ENCODE results near the gene ACTR3C.

Gene ACTR3C

GRCh38 chr7:150343225-150343624, 19.9 kb upstream of the ACTR3C start:
- no peak overlapping the region for H3K27ac ChIP-seq (ENCODE audit: insufficient read depth, low read length, poor library complexity, severe bottlenecking)
- peaks cover 10% of the 10 kb centered on the region for H3K27me3 ChIP-seq (replicated peaks; ENCODE audit: control insufficient read depth, insufficient read depth, low read length, poor library complexity, severe bottlenecking)

GRCh38 chr7:150342121-150342408, 18.7 kb upstream of the ACTR3C start:
- Histone ChIP-seq H3K4me1 (ENCODE audit: control insufficient read depth, insufficient read depth, low read length, poor library complexity, severe bottlenecking) (no peaks in the 10 kb centered on the region), H3K4me3 (ENCODE audit: insufficient read depth, low read depth, low read length, poor library complexity, severe bottlenecking) (no peak overlapping the region), H3K27me3 (replicated peaks; ENCODE audit: control insufficient read depth, insufficient read depth, low read length, poor library complexity, severe bottlenecking) (peaks cover 10% of the 10 kb centered on the region), H3K9me3 (ENCODE audit: control insufficient read depth, low read length) (no peaks in the 10 kb centered on the region), H3K27ac (ENCODE audit: insufficient read depth, low read length, poor library complexity, severe bottlenecking) (no peak overlapping the region), H3K36me3 (ENCODE audit: control insufficient read depth, insufficient read depth, low read length) (peaks cover 3% of the 10 kb centered on the region)
- no peak for DNase-seq

More at GRCh38 chr7:150343225-150343624, 19.9 kb upstream of the ACTR3C start:
- no peak for DNase-seq
- H3K4me3 ChIP-seq (ENCODE audit: insufficient read depth, low read depth, low read length, poor library complexity, severe bottlenecking), result no peak overlapping the region
- no peaks in the 10 kb centered on the region for H3K4me1 ChIP-seq (ENCODE audit: control insufficient read depth, insufficient read depth, low read length, poor library complexity, severe bottlenecking)
- H3K36me3 ChIP-seq (ENCODE audit: control insufficient read depth, insufficient read depth, low read length), result peaks cover 3% of the 10 kb centered on the region
- H3K9me3 ChIP-seq (ENCODE audit: control insufficient read depth, low read length), result no peaks in the 10 kb centered on the region

GRCh38 chr7:150341263-150342120, 18.1 kb upstream of the ACTR3C start, which contains the start of gene RARRES2:
TSS of gene RARRES2 (minus strand) at chr7:150341629. CDS start at chr7:150340609, 1,020 bp downstream.
- DNase-seq, result no peak
- no peak within 1 kb of the TSS for H3K4me3 ChIP-seq (ENCODE audit: insufficient read depth, low read depth, low read length, poor library complexity, severe bottlenecking)
- no peaks in the 10 kb centered on the region for H3K9me3 ChIP-seq (ENCODE audit: control insufficient read depth, low read length)
- no peaks in the 10 kb centered on the region for H3K4me1 ChIP-seq (ENCODE audit: control insufficient read depth, insufficient read depth, low read length, poor library complexity, severe bottlenecking)
- H3K27me3 ChIP-seq (replicated peaks; ENCODE audit: control insufficient read depth, insufficient read depth, low read length, poor library complexity, severe bottlenecking), result peaks cover 10% of the 10 kb centered on the region
- no peak within 1 kb of the TSS for H3K27ac ChIP-seq (ENCODE audit: insufficient read depth, low read length, poor library complexity, severe bottlenecking)
- peaks cover 3% of the 10 kb centered on the region for H3K36me3 ChIP-seq (ENCODE audit: control insufficient read depth, insufficient read depth, low read length)

- H3K4me3 ChIP-seq (ENCODE audit: insufficient read depth, low read depth, low read length, poor library complexity, severe bottlenecking), result no peak overlapping the region
- no peaks in the 10 kb centered on the region for H3K4me1 ChIP-seq (ENCODE audit: control insufficient read depth, insufficient read depth, low read length, poor library complexity, severe bottlenecking)
- H3K27me3 ChIP-seq (replicated peaks; ENCODE audit: control insufficient read depth, insufficient read depth, low read length, poor library complexity, severe bottlenecking), result peaks cover 10% of the 10 kb centered on the region
- no peaks in the 10 kb centered on the region for H3K9me3 ChIP-seq (ENCODE audit: control insufficient read depth, low read length)
- no peak overlapping the region for H3K27ac ChIP-seq (ENCODE audit: insufficient read depth, low read length, poor library complexity, severe bottlenecking)
- peaks cover 3% of the 10 kb centered on the region for H3K36me3 ChIP-seq (ENCODE audit: control insufficient read depth, insufficient read depth, low read length)
- no peak for DNase-seq
Measured at GRCh38 chr7:150340875-150341262, 17.5 kb upstream of the ACTR3C start.

GRCh38 chr7:150340024-150340749, 16.8 kb upstream of the ACTR3C start:
- no peak overlapping the region for H3K27ac ChIP-seq (ENCODE audit: insufficient read depth, low read length, poor library complexity, severe bottlenecking)
- DNase-seq, result no peak
- peaks cover 10% of the 10 kb centered on the region for H3K27me3 ChIP-seq (replicated peaks; ENCODE audit: control insufficient read depth, insufficient read depth, low read length, poor library complexity, severe bottlenecking)
- H3K4me3 ChIP-seq (ENCODE audit: insufficient read depth, low read depth, low read length, poor library complexity, severe bottlenecking), result no peak overlapping the region
- no peaks in the 10 kb centered on the region for H3K4me1 ChIP-seq (ENCODE audit: control insufficient read depth, insufficient read depth, low read length, poor library complexity, severe bottlenecking)
- no peaks in the 10 kb centered on the region for H3K9me3 ChIP-seq (ENCODE audit: control insufficient read depth, low read length)
- peaks cover 3% of the 10 kb centered on the region for H3K36me3 ChIP-seq (ENCODE audit: control insufficient read depth, insufficient read depth, low read length)

- peaks cover 10% of the 10 kb centered on the region for H3K27me3 ChIP-seq (replicated peaks; ENCODE audit: control insufficient read depth, insufficient read depth, low read length, poor library complexity, severe bottlenecking)
Measured at GRCh38 chr7:150339409-150339809, 16.1 kb upstream of the ACTR3C start.

GRCh38 chr7:150338166-150338829, 15.0 kb upstream of the ACTR3C start:
- Histone ChIP-seq H3K27me3 (replicated peaks; ENCODE audit: control insufficient read depth, insufficient read depth, low read length, poor library complexity, severe bottlenecking) (peaks cover 10% of the 10 kb centered on the region), H3K9me3 (ENCODE audit: control insufficient read depth, low read length) (no peaks in the 10 kb centered on the region), H3K4me3 (ENCODE audit: insufficient read depth, low read depth, low read length, poor library complexity, severe bottlenecking) (no peak overlapping the region), H3K36me3 (ENCODE audit: control insufficient read depth, insufficient read depth, low read length) (peaks cover 3% of the 10 kb centered on the region), H3K4me1 (ENCODE audit: control insufficient read depth, insufficient read depth, low read length, poor library complexity, severe bottlenecking) (no peaks in the 10 kb centered on the region), H3K27ac (ENCODE audit: insufficient read depth, low read length, poor library complexity, severe bottlenecking) (no peak overlapping the region)
- no peak for DNase-seq

More at GRCh38 chr7:150339409-150339809, 16.1 kb upstream of the ACTR3C start:
- no peaks in the 10 kb centered on the region for H3K4me1 ChIP-seq (ENCODE audit: control insufficient read depth, insufficient read depth, low read length, poor library complexity, severe bottlenecking)
- H3K36me3 ChIP-seq (ENCODE audit: control insufficient read depth, insufficient read depth, low read length), result peaks cover 3% of the 10 kb centered on the region
- no peaks in the 10 kb centered on the region for H3K9me3 ChIP-seq (ENCODE audit: control insufficient read depth, low read length)
- H3K4me3 ChIP-seq (ENCODE audit: insufficient read depth, low read depth, low read length, poor library complexity, severe bottlenecking), result no peak overlapping the region
- H3K27ac ChIP-seq (ENCODE audit: insufficient read depth, low read length, poor library complexity, severe bottlenecking), result no peak overlapping the region
- no peak for DNase-seq

GRCh38 chr7:150337659-150338081, 14.3 kb upstream of the ACTR3C start:
- peaks cover 10% of the 10 kb centered on the region for H3K27me3 ChIP-seq (replicated peaks; ENCODE audit: control insufficient read depth, insufficient read depth, low read length, poor library complexity, severe bottlenecking)
- no peaks in the 10 kb centered on the region for H3K9me3 ChIP-seq (ENCODE audit: control insufficient read depth, low read length)
- no peak overlapping the region for H3K27ac ChIP-seq (ENCODE audit: insufficient read depth, low read length, poor library complexity, severe bottlenecking)

GRCh38 chr7:150337179-150337578, 13.8 kb upstream of the ACTR3C start:
- no peak for DNase-seq
- H3K27me3 ChIP-seq (replicated peaks; ENCODE audit: control insufficient read depth, insufficient read depth, low read length, poor library complexity, severe bottlenecking), result peaks cover 10% of the 10 kb centered on the region
- no peak overlapping the region for H3K27ac ChIP-seq (ENCODE audit: insufficient read depth, low read length, poor library complexity, severe bottlenecking)
- peaks cover 3% of the 10 kb centered on the region for H3K36me3 ChIP-seq (ENCODE audit: control insufficient read depth, insufficient read depth, low read length)
- no peak overlapping the region for H3K4me3 ChIP-seq (ENCODE audit: insufficient read depth, low read depth, low read length, poor library complexity, severe bottlenecking)
- H3K9me3 ChIP-seq (ENCODE audit: control insufficient read depth, low read length), result no peaks in the 10 kb centered on the region
- H3K4me1 ChIP-seq (ENCODE audit: control insufficient read depth, insufficient read depth, low read length, poor library complexity, severe bottlenecking), result no peaks in the 10 kb centered on the region

More at GRCh38 chr7:150337659-150338081, 14.3 kb upstream of the ACTR3C start:
- Histone ChIP-seq H3K36me3 (ENCODE audit: control insufficient read depth, insufficient read depth, low read length) (peaks cover 3% of the 10 kb centered on the region), H3K4me1 (ENCODE audit: control insufficient read depth, insufficient read depth, low read length, poor library complexity, severe bottlenecking) (no peaks in the 10 kb centered on the region), H3K4me3 (ENCODE audit: insufficient read depth, low read depth, low read length, poor library complexity, severe bottlenecking) (no peak overlapping the region)
- DNase-seq, result no peak
